Measurements from ENCODE around the gene COQ8A. TPM values are rescaled to one million over a fixed set of nuclear protein-coding genes. Genes with fewer than 3 reads are reported as not detected.

Gene COQ8A
- total RNA-seq, 1 experiment from 2014 or later = 24.6 TPM

- BruUV-seq (replicated peaks) = no TSS peak
- Mint-ChIP-seq H3K27me3 (ENCODE audit: unreplicated experiment) (no peaks in the 10 kb centered on the region), H3K27ac (ENCODE audit: unreplicated experiment) (no peak overlapping the region), H3K9me3 (ENCODE audit: low read depth, unreplicated experiment) (no peaks in the 10 kb centered on the region), H3K4me3 (ENCODE audit: low read depth, unreplicated experiment) (no peak overlapping the region), H3K4me1 (ENCODE audit: low read depth, unreplicated experiment) (no peaks in the 10 kb centered on the region), H3K36me3 (ENCODE audit: insufficient read depth, unreplicated experiment) (peaks cover 21% of the 10 kb centered on the region)
- CTCF ChIA-PET = no interaction called here
- DNase-seq = no peak
- no peak for TF ChIP-seq CTCF (IDR thresholded peaks at IDR 0.05; ENCODE audit: unreplicated experiment)
- intact Hi-C loops (cut with micrococcal nuclease; ENCODE audit: unreplicated experiment) = no loop called here
Observed at GRCh38 chr1:226990133-226990716, 50.1 kb downstream of the COQ8A start.

GRCh38 chr1:226991920-226992319, 51.8 kb downstream of the COQ8A start:
- peaks cover 8% of the 10 kb centered on the region for H3K36me3 Mint-ChIP-seq (ENCODE audit: insufficient read depth, unreplicated experiment)
- intact Hi-C loops (cut with micrococcal nuclease; ENCODE audit: unreplicated experiment) = no loop called here

GRCh38 chr1:226993814-226994585, 53.9 kb downstream of the COQ8A start:
- H3K27ac Mint-ChIP-seq (ENCODE audit: unreplicated experiment) = no peak overlapping the region
- no peak overlapping the region for H3K4me3 Mint-ChIP-seq (ENCODE audit: low read depth, unreplicated experiment)
- TSS peak; percentile 32 for BruUV-seq (replicated peaks)
- CTCF ChIA-PET = no interaction called here
- intact Hi-C loops (cut with micrococcal nuclease; ENCODE audit: unreplicated experiment) = no loop called here
- no peak for TF ChIP-seq CTCF (IDR thresholded peaks at IDR 0.05; ENCODE audit: unreplicated experiment)
- H3K36me3 Mint-ChIP-seq (ENCODE audit: insufficient read depth, unreplicated experiment) = no peaks in the 10 kb centered on the region
- H3K9me3 Mint-ChIP-seq (ENCODE audit: low read depth, unreplicated experiment) = no peaks in the 10 kb centered on the region
- H3K27me3 Mint-ChIP-seq (ENCODE audit: unreplicated experiment) = no peaks in the 10 kb centered on the region
- no peak for DNase-seq
- no peaks in the 10 kb centered on the region for H3K4me1 Mint-ChIP-seq (ENCODE audit: low read depth, unreplicated experiment)

More at GRCh38 chr1:226991920-226992319, 51.8 kb downstream of the COQ8A start:
- TF ChIP-seq CTCF (IDR thresholded peaks at IDR 0.05; ENCODE audit: unreplicated experiment) = no peak
- no peaks in the 10 kb centered on the region for H3K4me1 Mint-ChIP-seq (ENCODE audit: low read depth, unreplicated experiment)
- no TSS peak for BruUV-seq (replicated peaks)
- no peak overlapping the region for H3K27ac Mint-ChIP-seq (ENCODE audit: unreplicated experiment)
- no peaks in the 10 kb centered on the region for H3K9me3 Mint-ChIP-seq (ENCODE audit: low read depth, unreplicated experiment)
- H3K27me3 Mint-ChIP-seq (ENCODE audit: unreplicated experiment) = no peaks in the 10 kb centered on the region
- DNase-seq = no peak
- CTCF ChIA-PET = no interaction called here
- H3K4me3 Mint-ChIP-seq (ENCODE audit: low read depth, unreplicated experiment) = no peak overlapping the region

- Mint-ChIP-seq H3K4me3 (ENCODE audit: low read depth, unreplicated experiment) (no peak overlapping the region), H3K27me3 (ENCODE audit: unreplicated experiment) (no peaks in the 10 kb centered on the region), H3K36me3 (ENCODE audit: insufficient read depth, unreplicated experiment) (no peaks in the 10 kb centered on the region), H3K9me3 (ENCODE audit: low read depth, unreplicated experiment) (no peaks in the 10 kb centered on the region), H3K4me1 (ENCODE audit: low read depth, unreplicated experiment) (no peaks in the 10 kb centered on the region), H3K27ac (ENCODE audit: unreplicated experiment) (no peak overlapping the region)
- intact Hi-C loops (cut with micrococcal nuclease; ENCODE audit: unreplicated experiment) = no loop called here
- TF ChIP-seq CTCF (IDR thresholded peaks at IDR 0.05; ENCODE audit: unreplicated experiment) = no peak
- DNase-seq = no peak
- CTCF ChIA-PET = no interaction called here
- BruUV-seq (replicated peaks) = no TSS peak
Observed at GRCh38 chr1:226994586-226995364, 54.7 kb downstream of the COQ8A start.
